OCI-LY1 (cell line): ENCODE results near the gene TAX1BP1.

Experiments
- H2AFZ ChIP-seq: fragments of 200-600 bp; sonication (generic), shearing (Covaris generic); 2 replicates; pipeline ENCODE4 v1.6.0; 2014; ENCODE audit warnings: antibody characterized with exemption, mild to moderate bottlenecking, low read length
- H3F3A ChIP-seq: fragments of 200-600 bp; sonication (generic), shearing (Covaris generic); 2 replicates; pipeline ENCODE4 v1.6.0; 2014; ENCODE audit warnings: mild to moderate bottlenecking, antibody characterized with exemption, low read length, moderate library complexity; ENCODE audit not compliant: insufficient read depth
- H3K27ac ChIP-seq: fragments of 200-600 bp; sonication (generic); 2 replicates; pipeline ENCODE4 v1.5.1; 2014; ENCODE audit warnings: low read length, mixed run types, mild to moderate bottlenecking, low read depth; ENCODE audit not compliant: poor library complexity, severe bottlenecking
- H3K27me3 ChIP-seq: fragments of 200-600 bp; sonication (generic); 2 replicates; pipeline ENCODE4 v1.6.0; 2014; ENCODE audit warnings: antibody characterized with exemption, mild to moderate bottlenecking, low read length, moderate library complexity; ENCODE audit not compliant: insufficient read depth
- H3K36me3 ChIP-seq: fragments of 200-600 bp; sonication (generic); 2 replicates; pipeline ENCODE4 v1.6.1; 2014; ENCODE audit warnings: mild to moderate bottlenecking, antibody characterized with exemption, low read length, moderate library complexity, mixed read lengths; ENCODE audit not compliant: insufficient read depth
- H3K4me1 ChIP-seq: fragments of 200-600 bp; sonication (generic); 2 replicates; pipeline ENCODE4 v1.5.1; 2014; ENCODE audit warnings: mild to moderate bottlenecking, low read length, moderate library complexity; ENCODE audit not compliant: insufficient read depth, severe bottlenecking
- H3K4me2 ChIP-seq: fragments of 200-600 bp; sonication (generic), shearing (Covaris generic); 2 replicates; pipeline ENCODE4 v1.6.1; 2014; ENCODE audit warnings: low read length
- H3K4me3 ChIP-seq: fragments of 200-600 bp; sonication (generic); 2 replicates; pipeline ENCODE4 v1.5.1; 2014; ENCODE audit warnings: low read length, low read depth, mild to moderate bottlenecking, mixed read lengths; ENCODE audit not compliant: poor library complexity, severe bottlenecking
- H3K79me2 ChIP-seq: fragments of 200-600 bp; shearing (Covaris generic); 2 replicates; pipeline ENCODE4 v1.6.1; 2016; ENCODE audit warnings: mixed run types, low read length, mixed read lengths; ENCODE audit not compliant: insufficient read depth
- H3K9ac ChIP-seq: fragments of 200-600 bp; sonication (generic), shearing (Covaris generic); 2 replicates; pipeline ENCODE4 v1.6.1; 2014; ENCODE audit warnings: mild to moderate bottlenecking, low read length, mixed read lengths
- H3K9me2 ChIP-seq: fragments of 200-600 bp; sonication (generic), shearing (Covaris generic); 2 replicates; pipeline ENCODE4 v1.6.1; 2014; ENCODE audit warnings: low read depth, mild to moderate bottlenecking, low read length, mixed read lengths
- H3K9me3 ChIP-seq: fragments of 200-600 bp; shearing (Covaris generic); 2 replicates; pipeline ENCODE4 v1.6.1; 2014; ENCODE audit warnings: low read length, mixed read lengths
- H4K20me1 ChIP-seq: fragments of 200-600 bp; sonication (generic), shearing (Covaris generic); 2 replicates; pipeline ENCODE4 v1.6.0; 2016; ENCODE audit warnings: mild to moderate bottlenecking, low read length; ENCODE audit not compliant: insufficient read depth
- CTCF ChIP-seq: fragments of 200-600 bp; sonication (generic), shearing (Covaris generic); IDR thresholded peaks from 2 replicates; pipeline ENCODE4 v1.5.1; 2017; ENCODE audit warnings: mild to moderate bottlenecking, antibody characterized with exemption, low read length, moderate library complexity, mixed read lengths
- EZH2 ChIP-seq: fragments of 200-600 bp; sonication (generic), shearing (Covaris generic); IDR thresholded peaks from 2 replicates; pipeline ENCODE4 v1.8.0; 2017; ENCODE audit warnings: borderline replicate concordance, mixed run types, mild to moderate bottlenecking, antibody characterized with exemption, low read length, moderate library complexity, mixed read lengths

TAX1BP1 gene

DNA sequence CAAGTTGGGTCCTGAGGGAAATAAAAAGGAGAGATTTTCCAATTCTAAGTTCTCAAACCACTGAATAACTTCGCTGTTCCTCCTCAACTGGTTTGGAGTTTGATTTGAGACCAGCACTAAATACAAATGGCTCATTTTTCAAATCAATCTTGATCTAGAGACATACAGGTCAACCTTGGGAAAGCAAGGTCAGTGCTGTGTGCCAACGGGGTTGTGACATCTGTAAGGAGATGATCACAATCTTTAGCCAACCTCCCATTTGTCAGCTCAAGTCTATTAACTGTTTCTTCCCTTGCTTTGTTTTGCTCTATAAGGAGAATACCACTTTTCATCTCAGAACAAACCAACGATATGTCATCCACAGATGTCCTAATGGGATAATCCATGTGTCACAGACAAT lies 131.1 kb downstream of the TAX1BP1 start:
- Histone ChIP-seq H3K79me2 (no peaks in the 10 kb centered on the region), H3K9me2 (no peaks in the 10 kb centered on the region), H3K4me2 (no peak overlapping the region), H3K4me1 (no peaks in the 10 kb centered on the region), H3K9me3 (no peaks in the 10 kb centered on the region), H4K20me1 (no peaks in the 10 kb centered on the region), H3K9ac (no peak overlapping the region), H2AFZ (no peak overlapping the region), H3K4me3 (no peak overlapping the region), H3F3A (no peaks in the 10 kb centered on the region), H3K27me3 (no peaks in the 10 kb centered on the region), H3K27ac (no peak overlapping the region), H3K36me3 (no peaks in the 10 kb centered on the region; the same call in 1 of the 2 replicates)
- TF ChIP-seq CTCF = no peak
- no peak for TF ChIP-seq EZH2

DNA sequence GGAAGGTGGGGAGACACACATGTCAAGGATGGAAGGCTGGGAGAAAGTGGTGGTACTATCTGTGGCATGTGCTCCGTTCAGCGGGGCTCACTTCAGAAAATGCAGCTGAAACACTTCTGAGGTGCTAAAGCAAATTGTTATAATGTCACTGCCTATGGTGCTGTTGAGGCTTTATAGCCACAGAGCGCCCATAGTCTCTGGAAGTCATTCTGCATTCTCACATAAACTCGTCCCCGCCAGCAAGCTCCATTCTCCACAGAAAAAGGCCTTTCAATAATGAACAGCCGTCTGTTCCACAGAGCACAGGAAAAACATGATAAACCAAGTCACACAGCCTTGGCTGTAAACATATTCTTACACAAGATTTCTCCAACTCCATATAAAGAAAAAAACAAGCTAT lies 131.9 kb downstream of the TAX1BP1 start:
- H3F3A ChIP-seq = no peaks in the 10 kb centered on the region
- H3K27ac ChIP-seq = no peak overlapping the region
- H3K9me3 ChIP-seq = no peaks in the 10 kb centered on the region
- no peak overlapping the region for H2AFZ ChIP-seq
- no peak overlapping the region for H3K4me3 ChIP-seq
- H3K36me3 ChIP-seq = no peaks in the 10 kb centered on the region; the same call in 1 of the 2 replicates
- no peaks in the 10 kb centered on the region for H3K9me2 ChIP-seq
- H3K27me3 ChIP-seq = no peaks in the 10 kb centered on the region
- no peaks in the 10 kb centered on the region for H3K79me2 ChIP-seq
- no peak overlapping the region for H3K9ac ChIP-seq
- H4K20me1 ChIP-seq = no peaks in the 10 kb centered on the region
- TF ChIP-seq CTCF = no peak
- TF ChIP-seq EZH2 = no peak
- H3K4me1 ChIP-seq = no peaks in the 10 kb centered on the region
- no peak overlapping the region for H3K4me2 ChIP-seq

DNA sequence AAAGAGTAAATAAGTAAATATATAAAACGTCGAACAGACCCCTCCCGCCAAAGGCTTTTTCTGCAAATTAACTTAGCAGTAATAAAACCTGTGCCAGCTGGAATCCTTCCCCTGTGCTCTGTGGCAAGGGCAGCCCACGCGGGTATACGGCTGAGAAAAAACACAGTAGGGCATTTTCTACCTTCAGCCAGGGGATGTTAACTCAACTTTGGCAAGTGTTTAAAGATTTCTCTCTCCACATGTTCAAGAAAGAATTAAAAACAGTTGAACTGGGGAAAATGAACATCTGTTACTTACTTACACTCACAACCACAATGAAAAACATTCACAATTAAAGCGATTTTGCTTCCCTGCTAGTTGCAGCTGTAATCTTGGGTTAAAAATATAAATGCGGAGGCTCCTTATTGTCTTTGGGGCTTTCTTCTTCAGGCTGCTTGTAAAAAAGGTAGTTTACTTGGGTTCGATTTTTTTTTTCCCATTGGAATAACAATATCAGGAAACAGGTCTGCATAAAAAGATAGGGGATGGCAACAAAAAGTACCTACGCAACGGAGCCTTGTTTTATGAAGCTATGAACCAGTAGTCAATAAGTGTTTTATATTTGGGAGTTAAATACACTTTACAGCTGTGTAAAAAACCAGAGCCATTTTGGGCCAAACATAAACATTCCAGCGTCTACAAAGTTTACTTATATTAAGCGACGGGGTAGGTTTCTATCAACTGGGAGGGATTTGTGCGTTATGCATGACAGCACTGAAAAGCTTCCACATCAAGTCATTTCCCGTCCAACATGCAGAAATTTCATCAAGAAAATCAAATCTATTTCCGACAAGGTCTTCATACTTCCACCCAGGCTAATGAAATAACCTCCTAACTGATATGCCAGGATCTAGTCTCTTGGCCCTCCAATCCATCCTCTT lies 132.7 kb downstream of the TAX1BP1 start:
- H3K27ac ChIP-seq = no peak overlapping the region
- no peak for TF ChIP-seq EZH2
- H3K4me3 ChIP-seq = no peak overlapping the region
- no peaks in the 10 kb centered on the region for H3K9me2 ChIP-seq
- H3K4me1 ChIP-seq = no peaks in the 10 kb centered on the region
- H2AFZ ChIP-seq = no peak overlapping the region
- H3K4me2 ChIP-seq = no peak overlapping the region
- H3F3A ChIP-seq = no peaks in the 10 kb centered on the region
- no peaks in the 10 kb centered on the region for H3K27me3 ChIP-seq
- H3K9me3 ChIP-seq = no peaks in the 10 kb centered on the region
- no peak overlapping the region for H3K9ac ChIP-seq
- no peaks in the 10 kb centered on the region; the same call in 1 of the 2 replicates for H3K36me3 ChIP-seq
- no peaks in the 10 kb centered on the region for H4K20me1 ChIP-seq
- H3K79me2 ChIP-seq = no peaks in the 10 kb centered on the region
